ENCODE data around the gene NF2.

DNA sequence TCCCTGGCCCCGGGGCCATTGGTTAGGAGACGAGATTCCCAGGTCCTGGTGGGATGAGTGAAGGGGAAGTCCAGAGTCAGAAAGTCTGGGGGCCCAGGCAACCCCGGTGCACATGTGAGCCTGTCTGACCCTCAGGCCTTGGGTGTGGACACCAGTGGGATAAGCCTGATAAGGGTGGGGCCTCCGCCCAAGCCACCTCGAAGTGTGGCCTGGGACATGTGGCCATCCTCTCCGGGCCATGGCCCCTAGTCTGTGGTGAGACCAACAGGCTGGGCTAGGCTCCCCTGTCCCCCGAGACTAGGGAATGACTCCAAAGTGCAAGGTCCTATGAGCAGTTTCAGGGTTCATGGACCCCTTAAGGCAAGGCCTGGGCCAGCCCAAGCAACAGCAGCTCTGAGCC lies 122.7 kb downstream of the NF2 start:
- TF ChIP-seq ZNF274 (IDR thresholded peaks at IDR 0.05; ENCODE audit: low read depth, low read length) (no peak), YY1 (IDR thresholded peaks at IDR 0.05; ENCODE audit: insufficient read depth, insufficient read length) (no peak)

All from NT2/D1 (cell line).